ENCODE results near the gene ETF1.

DNA sequence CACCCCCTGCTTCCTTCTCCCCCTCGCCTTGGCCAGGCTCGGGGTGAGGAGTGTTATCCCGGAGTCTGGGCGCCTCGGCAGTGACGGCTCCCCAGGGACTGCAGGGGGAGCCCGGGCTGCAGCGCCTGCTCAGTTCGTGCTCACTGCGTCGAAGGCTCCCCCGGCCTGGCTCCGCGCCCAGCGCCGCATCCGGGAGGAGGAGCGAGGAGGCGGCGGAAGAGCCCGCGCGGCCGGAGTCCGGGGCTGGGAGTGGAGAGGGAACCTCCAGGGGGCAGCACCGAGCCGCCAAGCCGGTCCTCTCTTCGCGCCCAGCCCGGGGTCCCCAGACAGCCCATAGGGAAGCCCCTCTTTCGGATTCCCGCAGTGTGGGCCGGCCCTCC, 79.0 kb downstream of the ETF1 start:
- TF ChIP-seq, protein P1, sequence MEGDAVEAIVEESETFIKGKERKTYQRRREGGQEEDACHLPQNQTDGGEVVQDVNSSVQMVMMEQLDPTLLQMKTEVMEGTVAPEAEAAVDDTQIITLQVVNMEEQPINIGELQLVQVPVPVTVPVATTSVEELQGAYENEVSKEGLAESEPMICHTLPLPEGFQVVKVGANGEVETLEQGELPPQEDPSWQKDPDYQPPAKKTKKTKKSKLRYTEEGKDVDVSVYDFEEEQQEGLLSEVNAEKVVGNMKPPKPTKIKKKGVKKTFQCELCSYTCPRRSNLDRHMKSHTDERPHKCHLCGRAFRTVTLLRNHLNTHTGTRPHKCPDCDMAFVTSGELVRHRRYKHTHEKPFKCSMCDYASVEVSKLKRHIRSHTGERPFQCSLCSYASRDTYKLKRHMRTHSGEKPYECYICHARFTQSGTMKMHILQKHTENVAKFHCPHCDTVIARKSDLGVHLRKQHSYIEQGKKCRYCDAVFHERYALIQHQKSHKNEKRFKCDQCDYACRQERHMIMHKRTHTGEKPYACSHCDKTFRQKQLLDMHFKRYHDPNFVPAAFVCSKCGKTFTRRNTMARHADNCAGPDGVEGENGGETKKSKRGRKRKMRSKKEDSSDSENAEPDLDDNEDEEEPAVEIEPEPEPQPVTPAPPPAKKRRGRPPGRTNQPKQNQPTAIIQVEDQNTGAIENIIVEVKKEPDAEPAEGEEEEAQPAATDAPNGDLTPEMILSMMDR (IDR thresholded peaks at IDR 0.05) = peak; percentile 98
- no peak for TF ChIP-seq ZFX (IDR thresholded peaks at IDR 0.05; ENCODE audit: borderline replicate concordance)

Data from 22Rv1 (cell line).